ENCODE measurements around the gene HBP1.
A peak's percentile ranks its signal among the peaks of the same experiment; 100 is the strongest.

The HBP1 gene

DNA sequence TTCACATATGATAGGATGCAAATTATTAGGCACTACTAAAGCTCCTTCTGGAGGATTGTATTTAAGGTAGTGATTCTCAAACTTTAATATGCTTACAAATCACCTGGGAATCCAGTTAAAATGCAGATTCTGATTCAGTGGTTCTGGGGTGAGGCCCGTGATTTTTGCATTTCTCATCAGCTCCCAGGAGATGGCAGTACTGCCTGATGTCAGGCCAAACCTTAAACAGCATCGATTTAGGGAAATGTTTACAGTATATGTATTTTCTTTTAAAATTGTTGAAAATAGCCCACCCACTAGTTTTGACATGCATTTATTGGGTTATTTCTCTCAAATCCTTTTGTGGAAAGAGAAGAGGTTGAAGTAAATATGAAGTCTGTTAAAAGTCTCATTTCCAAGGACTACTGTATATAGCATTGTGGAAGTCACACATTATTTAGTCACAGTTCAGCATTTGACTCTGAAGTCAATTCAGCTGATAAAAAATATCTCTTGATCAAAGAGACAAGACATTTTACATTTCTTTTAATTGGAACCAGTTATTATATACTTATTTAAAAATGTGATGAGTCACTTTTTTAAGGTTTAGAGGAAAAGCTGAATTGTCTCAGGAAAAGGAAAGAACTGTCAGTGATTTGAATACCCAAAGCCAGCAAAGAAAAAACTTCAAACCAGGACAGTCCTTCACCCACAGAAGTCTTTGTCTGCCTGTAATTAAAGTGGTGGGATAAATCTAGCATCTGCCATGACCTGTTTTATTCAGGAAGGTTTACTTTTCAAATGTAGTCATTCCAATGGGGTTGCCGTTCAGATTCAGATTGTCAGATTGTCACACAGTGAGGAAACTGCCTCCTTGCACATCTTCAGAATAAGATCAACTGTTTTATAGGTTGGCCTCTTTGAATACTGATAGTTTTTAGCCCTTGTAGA is 21.1 kb upstream of the HBP1 start:
- TF ChIP-seq, protein P1, sequence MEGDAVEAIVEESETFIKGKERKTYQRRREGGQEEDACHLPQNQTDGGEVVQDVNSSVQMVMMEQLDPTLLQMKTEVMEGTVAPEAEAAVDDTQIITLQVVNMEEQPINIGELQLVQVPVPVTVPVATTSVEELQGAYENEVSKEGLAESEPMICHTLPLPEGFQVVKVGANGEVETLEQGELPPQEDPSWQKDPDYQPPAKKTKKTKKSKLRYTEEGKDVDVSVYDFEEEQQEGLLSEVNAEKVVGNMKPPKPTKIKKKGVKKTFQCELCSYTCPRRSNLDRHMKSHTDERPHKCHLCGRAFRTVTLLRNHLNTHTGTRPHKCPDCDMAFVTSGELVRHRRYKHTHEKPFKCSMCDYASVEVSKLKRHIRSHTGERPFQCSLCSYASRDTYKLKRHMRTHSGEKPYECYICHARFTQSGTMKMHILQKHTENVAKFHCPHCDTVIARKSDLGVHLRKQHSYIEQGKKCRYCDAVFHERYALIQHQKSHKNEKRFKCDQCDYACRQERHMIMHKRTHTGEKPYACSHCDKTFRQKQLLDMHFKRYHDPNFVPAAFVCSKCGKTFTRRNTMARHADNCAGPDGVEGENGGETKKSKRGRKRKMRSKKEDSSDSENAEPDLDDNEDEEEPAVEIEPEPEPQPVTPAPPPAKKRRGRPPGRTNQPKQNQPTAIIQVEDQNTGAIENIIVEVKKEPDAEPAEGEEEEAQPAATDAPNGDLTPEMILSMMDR (IDR thresholded peaks at IDR 0.05; ENCODE audit: low read length, missing control alignments), result peak; percentile 85
- peak; percentile 65 for DNase-seq (ENCODE audit: low read depth)
- no peak overlapping the region for H3K4me3 ChIP-seq (replicated peaks; ENCODE audit: low read depth, low read length)

DNA sequence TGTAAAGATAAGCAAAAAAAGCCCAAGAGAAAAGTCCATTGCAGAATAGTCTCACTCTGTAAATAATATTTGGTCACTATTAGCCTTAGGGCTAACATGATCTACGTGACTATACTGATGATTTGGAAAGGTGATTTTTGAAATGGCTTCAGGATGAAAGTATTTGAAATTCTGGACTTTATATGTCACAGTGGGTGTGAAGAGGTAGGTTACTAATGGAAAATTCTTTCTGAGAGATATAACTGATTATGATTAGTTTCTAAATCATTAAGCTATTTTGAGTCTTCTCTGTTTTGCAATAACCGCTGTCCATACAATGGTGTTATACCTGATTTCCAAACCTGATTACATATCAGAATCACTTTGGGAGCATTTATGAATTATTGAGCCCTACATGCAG is 20.1 kb upstream of the HBP1 start:
- H3K4me3 ChIP-seq (replicated peaks; ENCODE audit: low read depth, low read length), result no peak overlapping the region
- TF ChIP-seq, protein P1 (IDR thresholded peaks at IDR 0.05; ENCODE audit: low read length, missing control alignments), result no peak
- no peak for DNase-seq (ENCODE audit: low read depth)

DNA sequence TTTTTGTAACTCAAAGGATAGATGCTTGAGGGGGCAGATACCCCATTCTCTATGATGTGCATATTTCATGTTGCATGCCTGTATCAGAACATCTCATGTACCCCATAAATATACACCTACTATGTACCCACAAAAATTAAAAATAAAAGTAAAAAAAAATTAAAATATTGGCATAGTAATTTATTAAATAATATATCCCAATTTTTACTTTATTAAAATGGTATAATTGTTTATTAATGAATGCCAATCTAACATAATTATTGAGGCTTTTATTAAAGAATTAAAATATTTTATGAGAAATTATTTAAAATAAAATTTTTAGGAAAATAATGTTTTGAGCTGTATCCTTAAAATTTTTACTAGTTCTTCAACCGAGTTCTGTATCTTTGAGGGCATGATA is 18.9 kb upstream of the HBP1 start:
- H3K4me3 ChIP-seq (replicated peaks; ENCODE audit: low read depth, low read length), result no peak overlapping the region
- TF ChIP-seq, protein P1 (IDR thresholded peaks at IDR 0.05; ENCODE audit: low read length, missing control alignments), result no peak
- no peak for DNase-seq (ENCODE audit: low read depth)

DNA sequence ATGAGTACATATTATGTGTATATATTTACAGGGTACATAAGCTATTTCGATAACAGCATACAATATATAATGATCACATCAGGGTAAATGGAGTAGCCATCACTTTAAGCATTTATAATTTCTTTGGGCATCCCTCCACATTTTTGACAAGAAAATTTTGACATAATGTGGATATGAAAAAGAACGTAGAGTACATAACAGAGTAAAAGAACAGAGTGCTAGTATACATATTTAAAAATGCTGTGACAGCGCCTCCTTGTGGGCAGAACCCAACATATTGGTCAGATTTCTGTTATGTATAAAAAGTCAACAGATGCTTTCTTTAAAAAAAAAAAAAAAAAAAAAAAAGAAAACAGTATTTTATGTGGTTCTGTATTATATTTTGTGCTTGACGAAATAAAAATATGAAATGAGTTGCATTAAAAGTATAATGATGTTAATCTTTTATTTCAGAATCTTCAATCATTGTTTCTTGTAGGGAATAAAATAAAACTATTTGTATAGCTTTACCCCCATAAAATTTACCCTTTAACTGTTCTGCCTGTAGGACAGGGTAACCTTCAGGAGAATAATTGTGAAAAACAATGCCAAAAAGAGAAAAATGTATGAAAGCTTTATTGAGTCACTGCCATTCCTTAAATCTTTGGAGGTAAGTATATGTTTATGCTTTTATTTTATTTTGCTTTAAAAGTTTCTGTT is 18.3 kb upstream of the HBP1 start:
- TF ChIP-seq, protein P1 (IDR thresholded peaks at IDR 0.05; ENCODE audit: low read length, missing control alignments), result peak; percentile 59
- DNase-seq (ENCODE audit: low read depth), result peak; percentile 88

DNA sequence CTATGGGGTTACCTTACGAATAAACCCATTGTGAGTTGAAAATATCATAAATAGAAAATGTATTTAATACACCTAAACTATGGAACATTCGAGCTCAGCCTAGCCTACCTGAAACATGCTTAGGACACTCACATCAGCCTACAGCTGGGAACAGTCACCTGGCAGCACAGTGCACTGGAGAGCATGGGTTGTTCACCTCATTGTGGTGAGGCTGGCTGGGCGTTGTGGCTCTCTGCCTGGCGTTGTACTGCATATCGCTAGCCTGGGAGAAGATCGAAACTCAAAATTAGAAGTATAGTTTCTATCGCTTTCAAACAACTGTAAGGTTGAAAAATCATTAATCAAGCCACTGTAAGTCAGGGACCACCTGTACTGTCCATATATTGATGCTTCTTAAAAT is 17.3 kb upstream of the HBP1 start:
- DNase-seq (ENCODE audit: low read depth), result no peak
- TF ChIP-seq, protein P1 (IDR thresholded peaks at IDR 0.05; ENCODE audit: low read length, missing control alignments), result no peak

More for the DNA sequence above, 18.3 kb upstream of the HBP1 start:
- no peak overlapping the region for H3K4me3 ChIP-seq (replicated peaks; ENCODE audit: low read depth, low read length)

DNA sequence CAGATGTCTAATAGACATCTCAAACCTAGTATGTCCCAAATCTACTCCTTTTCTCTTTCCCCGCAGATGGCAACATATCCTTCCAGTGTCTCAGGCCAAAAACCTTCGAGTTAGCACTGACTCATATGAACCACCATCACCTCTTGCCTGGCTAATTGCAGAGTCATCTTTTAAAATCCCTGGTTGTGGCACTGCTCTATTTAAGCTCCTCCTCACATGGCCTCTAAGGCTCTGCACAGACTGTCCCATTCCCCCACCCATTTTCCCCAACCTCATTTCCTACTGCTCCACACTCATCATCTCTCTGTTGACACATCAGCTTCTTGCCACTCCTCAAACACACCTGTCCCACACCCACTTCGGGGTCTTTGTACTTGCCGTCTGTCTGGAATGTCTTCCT is 16.8 kb upstream of the HBP1 start:
- TF ChIP-seq, protein P1 (IDR thresholded peaks at IDR 0.05; ENCODE audit: low read length, missing control alignments), result no peak
- no peak overlapping the region for H3K4me3 ChIP-seq (replicated peaks; ENCODE audit: low read depth, low read length)
- no peak for DNase-seq (ENCODE audit: low read depth)

More for the DNA sequence above, 17.3 kb upstream of the HBP1 start:
- no peak overlapping the region for H3K4me3 ChIP-seq (replicated peaks; ENCODE audit: low read depth, low read length)
